Astrocyte (in vitro differentiated cells and primary cell): Measurements from ENCODE around the gene MRPL47. TPM values are rescaled to one million over a fixed set of nuclear protein-coding genes. Genes with fewer than 3 reads are reported as not detected.
"Not testable (repeated sequence)": the region's sequence is repeated elsewhere in the genome, so short reads cannot be mapped to it uniquely, and the experiment has no call there.

Source experiments
- DNase-seq: peaks from one replicate; pipeline ENCODE4 v3.0.0-alpha.2; 2010; ENCODE audit warnings: low read depth
- FAIRE-seq: peaks from 2 replicates; lab custom pipeline; 2011; peaks lifted over from hg19 to GRCh38; lab: Jason Lieb, UNC
- H2AFZ ChIP-seq: 2 replicates; pipeline ENCODE4 v1.6.0; 2012; ENCODE audit warnings: low read depth, low read length, inconsistent platforms
- H3K27ac ChIP-seq: 2 replicates; pipeline ENCODE4 v1.5.1; 2011; ENCODE audit warnings: low read depth, low read length, inconsistent platforms
- H3K27me3 ChIP-seq: 2 replicates; pipeline ENCODE4 v1.6.0; 2011; ENCODE audit warnings: low read length, inconsistent platforms; ENCODE audit not compliant: insufficient read depth
- H3K36me3 ChIP-seq: 2 replicates; pipeline ENCODE4 v1.5.1; 2011; ENCODE audit warnings: low read length, inconsistent platforms; ENCODE audit not compliant: insufficient read depth
- H3K4me1 ChIP-seq: 2 replicates; pipeline ENCODE4 v1.5.1; 2011; ENCODE audit warnings: low read length, inconsistent platforms; ENCODE audit not compliant: insufficient read depth
- H3K4me2 ChIP-seq: 2 replicates; pipeline ENCODE4 v1.6.0; 2012; ENCODE audit warnings: low read length, inconsistent platforms
- H3K4me3 ChIP-seq: 2 replicates; pipeline ENCODE4 v1.5.1; 2011; ENCODE audit warnings: low read depth, mild to moderate bottlenecking, low read length, inconsistent platforms; ENCODE audit not compliant: insufficient read depth
- H3K79me2 ChIP-seq: 2 replicates; pipeline ENCODE4 v1.6.0; 2012; ENCODE audit warnings: mild to moderate bottlenecking, low read length, inconsistent platforms; ENCODE audit not compliant: insufficient read depth
- H3K9ac ChIP-seq: 2 replicates; pipeline ENCODE4 v1.6.0; 2012; ENCODE audit warnings: mild to moderate bottlenecking, low read length, inconsistent platforms
- H3K9me3 ChIP-seq: 2 replicates; pipeline ENCODE4 v1.5.1; 2012; ENCODE audit warnings: low read depth, mild to moderate bottlenecking, low read length, inconsistent platforms; ENCODE audit not compliant: insufficient read depth
- H4K20me1 ChIP-seq: 2 replicates; pipeline ENCODE4 v1.6.0; 2012; ENCODE audit warnings: low read length, inconsistent platforms; ENCODE audit not compliant: insufficient read depth
- H3K27ac Mint-ChIP-seq: one replicate; pipeline ENCODE4 v1.8.0; 2021; ENCODE audit warnings: mild to moderate bottlenecking, mixed read lengths; ENCODE audit not compliant: unreplicated experiment
- H3K27me3 Mint-ChIP-seq: one replicate; pipeline ENCODE4 v1.8.0; 2021; ENCODE audit warnings: low read depth, mixed read lengths; ENCODE audit not compliant: unreplicated experiment
- H3K36me3 Mint-ChIP-seq: one replicate; pipeline ENCODE4 v1.8.0; 2021; ENCODE audit warnings: low read depth, mixed read lengths; ENCODE audit not compliant: unreplicated experiment
- H3K4me1 Mint-ChIP-seq: one replicate; pipeline ENCODE4 v1.8.0; 2021; ENCODE audit warnings: low read depth, mixed read lengths; ENCODE audit not compliant: unreplicated experiment
- H3K4me3 Mint-ChIP-seq: one replicate; pipeline ENCODE4 v1.8.0; 2021; ENCODE audit warnings: mild to moderate bottlenecking, moderate library complexity, mixed read lengths; ENCODE audit not compliant: unreplicated experiment
- H3K9me3 Mint-ChIP-seq: one replicate; pipeline ENCODE4 v1.8.0; 2021; ENCODE audit warnings: mild to moderate bottlenecking, mixed read lengths; ENCODE audit not compliant: unreplicated experiment
- EZH2 ChIP-seq: IDR thresholded peaks from 2 replicates; pipeline ENCODE4 v1.6.1; 2012; ENCODE audit warnings: mild to moderate bottlenecking, low read length, inconsistent platforms; ENCODE audit not compliant: insufficient read depth
- total RNA-seq: library from RNA; stranded (reverse); gene quantifications from 2 replicates; pipeline ENCODE4 v1.2.1, GENCODE V29; 2021
- TF ChIP-seq, protein P1 (sequence below): IDR thresholded peaks from 2 replicates; pipeline ENCODE4 v1.5.1; 2011; ENCODE audit warnings: low read depth, mild to moderate bottlenecking, inconsistent platforms, low read length, moderate library complexity; ENCODE audit not compliant: insufficient read depth

The MRPL47 gene
- total RNA-seq, 1 donor from 2014 or later: 45.9 TPM

DNA sequence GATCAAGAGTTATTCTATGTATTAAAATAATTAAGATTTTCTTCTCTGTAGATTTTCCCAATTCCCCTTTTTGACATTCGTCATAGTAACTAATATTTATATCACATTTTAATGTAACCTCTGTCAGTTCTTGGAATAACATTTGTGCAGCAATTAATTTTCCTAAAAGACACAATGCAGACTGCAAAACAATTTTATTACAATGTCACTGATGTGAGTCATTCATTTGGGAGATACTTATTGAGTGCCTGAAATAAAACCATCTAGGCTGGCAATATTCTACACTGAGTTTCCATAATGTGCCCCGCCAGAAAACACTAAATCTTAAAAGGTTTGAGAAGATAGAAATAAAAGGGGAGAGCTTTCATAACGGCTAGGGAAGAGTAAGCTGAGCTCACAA lies 41.7 kb upstream of the MRPL47 start:
- DNase-seq: no peak
- no peak overlapping the region for H3K4me3 Mint-ChIP-seq
- Histone ChIP-seq H3K27me3 (no peaks in the 10 kb centered on the region), H4K20me1 (no peaks in the 10 kb centered on the region), H2AFZ (no peak overlapping the region), H3K4me2 (no peak overlapping the region), H3K4me3 (no peak overlapping the region), H3K4me1 (no peaks in the 10 kb centered on the region), H3K79me2 (no peaks in the 10 kb centered on the region), H3K9me3 (no peaks in the 10 kb centered on the region), H3K27ac (no peak overlapping the region), H3K9ac (no peak overlapping the region), H3K36me3 (no peaks in the 10 kb centered on the region)
- H3K9me3 Mint-ChIP-seq: no peaks in the 10 kb centered on the region
- no peaks in the 10 kb centered on the region for H3K36me3 Mint-ChIP-seq
- no peaks in the 10 kb centered on the region for H3K27me3 Mint-ChIP-seq
- FAIRE-seq: no peak
- H3K27ac Mint-ChIP-seq: no peak overlapping the region
- TF ChIP-seq EZH2: no peak
- TF ChIP-seq, protein P1, sequence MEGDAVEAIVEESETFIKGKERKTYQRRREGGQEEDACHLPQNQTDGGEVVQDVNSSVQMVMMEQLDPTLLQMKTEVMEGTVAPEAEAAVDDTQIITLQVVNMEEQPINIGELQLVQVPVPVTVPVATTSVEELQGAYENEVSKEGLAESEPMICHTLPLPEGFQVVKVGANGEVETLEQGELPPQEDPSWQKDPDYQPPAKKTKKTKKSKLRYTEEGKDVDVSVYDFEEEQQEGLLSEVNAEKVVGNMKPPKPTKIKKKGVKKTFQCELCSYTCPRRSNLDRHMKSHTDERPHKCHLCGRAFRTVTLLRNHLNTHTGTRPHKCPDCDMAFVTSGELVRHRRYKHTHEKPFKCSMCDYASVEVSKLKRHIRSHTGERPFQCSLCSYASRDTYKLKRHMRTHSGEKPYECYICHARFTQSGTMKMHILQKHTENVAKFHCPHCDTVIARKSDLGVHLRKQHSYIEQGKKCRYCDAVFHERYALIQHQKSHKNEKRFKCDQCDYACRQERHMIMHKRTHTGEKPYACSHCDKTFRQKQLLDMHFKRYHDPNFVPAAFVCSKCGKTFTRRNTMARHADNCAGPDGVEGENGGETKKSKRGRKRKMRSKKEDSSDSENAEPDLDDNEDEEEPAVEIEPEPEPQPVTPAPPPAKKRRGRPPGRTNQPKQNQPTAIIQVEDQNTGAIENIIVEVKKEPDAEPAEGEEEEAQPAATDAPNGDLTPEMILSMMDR: no peak
- peaks cover 4% of the 10 kb centered on the region for H3K4me1 Mint-ChIP-seq

DNA sequence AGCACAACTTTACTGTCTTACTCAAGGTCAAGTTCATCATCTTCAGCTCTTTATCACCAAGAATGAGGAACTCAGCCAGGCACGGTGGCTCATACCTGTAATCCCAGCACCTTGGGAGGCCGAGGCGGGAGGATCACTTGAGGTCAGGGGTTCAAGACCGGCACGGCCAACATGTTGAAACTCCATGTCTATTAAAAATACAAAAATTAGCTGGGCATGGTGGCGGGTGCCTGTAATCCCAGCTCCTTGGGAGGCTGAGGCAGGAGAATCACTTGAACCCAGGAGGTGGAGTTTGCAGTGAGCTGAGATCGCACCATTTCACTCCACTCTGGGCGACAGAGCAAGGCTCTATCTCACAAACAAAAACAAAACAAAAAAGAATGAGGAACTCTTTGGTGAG lies 39.4 kb upstream of the MRPL47 start:
- H3K9me3 ChIP-seq, FAIRE-seq, H3K4me3 Mint-ChIP-seq, H3K9ac ChIP-seq, H3K4me1 Mint-ChIP-seq, H3K79me2 ChIP-seq, H3K27ac Mint-ChIP-seq, H3K4me2 ChIP-seq, DNase-seq, H3K27me3 Mint-ChIP-seq, H3K27me3 ChIP-seq, H3K9me3 Mint-ChIP-seq, H3K36me3 ChIP-seq, H2AFZ ChIP-seq, H3K4me1 ChIP-seq, H4K20me1 ChIP-seq, H3K27ac ChIP-seq, H3K4me3 ChIP-seq, H3K36me3 Mint-ChIP-seq: not testable (repeated sequence)

DNA sequence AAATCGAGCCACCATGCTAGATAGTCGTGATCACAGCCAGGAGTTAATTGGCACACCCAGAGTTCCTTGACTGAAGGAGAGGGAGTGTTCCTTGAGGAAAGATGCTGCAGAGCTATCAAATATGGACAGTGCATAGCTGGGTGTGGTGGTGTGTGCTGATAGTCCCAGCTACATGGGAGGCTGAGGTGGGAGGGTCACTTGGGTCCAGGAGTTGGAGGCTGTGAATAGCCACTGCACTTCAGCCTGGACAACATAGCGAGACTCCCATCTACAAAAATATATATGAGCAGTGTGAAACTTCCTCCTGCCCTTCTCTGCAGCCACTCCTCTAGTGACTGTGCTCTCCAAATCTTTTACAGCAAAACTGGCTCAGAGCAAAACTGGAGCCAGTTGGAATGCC lies 38.4 kb upstream of the MRPL47 start:
- no peak overlapping the region for H2AFZ ChIP-seq
- no peak for FAIRE-seq
- no peak for TF ChIP-seq EZH2
- TF ChIP-seq, protein P1: no peak

More for the DNA sequence above, 38.4 kb upstream of the MRPL47 start:
- Mint-ChIP-seq H3K4me1 (peaks cover 4% of the 10 kb centered on the region), H3K27me3 (no peaks in the 10 kb centered on the region), H3K4me3 (no peak overlapping the region), H3K9me3 (no peaks in the 10 kb centered on the region), H3K27ac (no peak overlapping the region), H3K36me3 (no peaks in the 10 kb centered on the region)
- H3K9ac ChIP-seq: no peak overlapping the region
- H3K79me2 ChIP-seq: no peaks in the 10 kb centered on the region
- no peak for DNase-seq
- no peak overlapping the region for H3K27ac ChIP-seq
- no peaks in the 10 kb centered on the region for H3K36me3 ChIP-seq
- no peak overlapping the region for H3K4me2 ChIP-seq
- no peaks in the 10 kb centered on the region for H3K9me3 ChIP-seq
- no peaks in the 10 kb centered on the region for H3K27me3 ChIP-seq
- no peaks in the 10 kb centered on the region for H3K4me1 ChIP-seq
- no peak overlapping the region for H3K4me3 ChIP-seq
- H4K20me1 ChIP-seq: no peaks in the 10 kb centered on the region
